SU-DHL-6 (cell line): Measurements from ENCODE around the gene CLDN6.

Experiments used
- H2AFZ ChIP-seq: fragments of 200-600 bp; sonication (generic); 2 replicates; pipeline ENCODE4 v1.6.1; 2014; ENCODE audit warnings: low read depth, mild to moderate bottlenecking, moderate library complexity, mixed read lengths, antibody characterized with exemption, low read length; ENCODE audit not compliant: severe bottlenecking
- H3F3A ChIP-seq: fragments of 200-600 bp; shearing (Covaris generic); 2 replicates; pipeline ENCODE4 v1.6.0; 2016; ENCODE audit warnings: antibody characterized with exemption, mild to moderate bottlenecking; ENCODE audit not compliant: insufficient read depth
- H3K27ac ChIP-seq: fragments of 200-600 bp; sonication (generic); 2 replicates; pipeline ENCODE4 v1.5.1; 2016; ENCODE audit warnings: low read depth, mild to moderate bottlenecking, low read length, moderate library complexity, mixed read lengths
- H3K27me3 ChIP-seq: fragments of 200-600 bp; sonication (generic), shearing (Covaris generic); 2 replicates; pipeline ENCODE4 v1.6.0; 2014; ENCODE audit warnings: mild to moderate bottlenecking, low read length
- H3K36me3 ChIP-seq: fragments of 200-600 bp; sonication (generic); 2 replicates; pipeline ENCODE4 v1.6.1; 2014; ENCODE audit warnings: mild to moderate bottlenecking, low read length, mixed read lengths
- H3K4me2 ChIP-seq: fragments of 300-600, 200-600 bp; shearing (Covaris generic), sonication (generic); 2 replicates; pipeline ENCODE4 v1.6.0; 2014; ENCODE audit warnings: low read length, low read depth, mild to moderate bottlenecking; ENCODE audit not compliant: poor library complexity, severe bottlenecking
- H3K4me3 ChIP-seq: fragments of 200-600 bp; sonication (generic); 2 replicates; pipeline ENCODE4 v1.5.1; 2014; ENCODE audit warnings: antibody characterized with exemption, low read length, mild to moderate bottlenecking, mixed read lengths; ENCODE audit not compliant: insufficient read depth, poor library complexity, severe bottlenecking
- H3K79me2 ChIP-seq: fragments of 200-600 bp; sonication (generic); 2 replicates; pipeline ENCODE4 v1.6.1; 2014; ENCODE audit warnings: mild to moderate bottlenecking, low read length, moderate library complexity; ENCODE audit not compliant: insufficient read depth
- H3K9ac ChIP-seq: fragments of 200-600 bp; sonication (generic); 2 replicates; pipeline ENCODE4 v1.7.0; 2014; ENCODE audit warnings: mild to moderate bottlenecking, low read length
- H3K9me2 ChIP-seq: fragments of 200-600 bp; sonication (generic); replicated peaks from 2 replicates; pipeline ENCODE4 v1.6.1; 2014; ENCODE audit warnings: low read length; ENCODE audit not compliant: insufficient read depth
- H3K9me3 ChIP-seq: fragments of 200-600 bp; sonication (generic); 2 replicates; pipeline ENCODE4 v1.6.1; 2014; ENCODE audit warnings: low read length, mixed read lengths; ENCODE audit not compliant: insufficient read depth
- H4K20me1 ChIP-seq: fragments of 200-600 bp; sonication (generic); 2 replicates; pipeline ENCODE4 v1.6.1; 2014; ENCODE audit warnings: low read depth, mild to moderate bottlenecking, antibody characterized with exemption, low read length, moderate library complexity, mixed read lengths
- EZH2phosphoT487 ChIP-seq: fragments of 200-600 bp; sonication (generic), shearing (Covaris generic); conservative IDR thresholded peaks from 2 replicates; pipeline ENCODE4 v1.6.1; 2018; ENCODE audit warnings: mild to moderate bottlenecking, antibody characterized with exemption, low read length, moderate library complexity, mixed read lengths
- TF ChIP-seq, protein P1 (sequence below): fragments of 200-600 bp; sonication (generic); IDR thresholded peaks from one replicate; pipeline ENCODE4 v1.5.1; 2017; ENCODE audit warnings: antibody characterized with exemption, mild to moderate bottlenecking, low read length, moderate library complexity; ENCODE audit not compliant: insufficient read depth, poor library complexity, severe bottlenecking

The CLDN6 gene, protein sequence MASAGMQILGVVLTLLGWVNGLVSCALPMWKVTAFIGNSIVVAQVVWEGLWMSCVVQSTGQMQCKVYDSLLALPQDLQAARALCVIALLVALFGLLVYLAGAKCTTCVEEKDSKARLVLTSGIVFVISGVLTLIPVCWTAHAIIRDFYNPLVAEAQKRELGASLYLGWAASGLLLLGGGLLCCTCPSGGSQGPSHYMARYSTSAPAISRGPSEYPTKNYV

DNA sequence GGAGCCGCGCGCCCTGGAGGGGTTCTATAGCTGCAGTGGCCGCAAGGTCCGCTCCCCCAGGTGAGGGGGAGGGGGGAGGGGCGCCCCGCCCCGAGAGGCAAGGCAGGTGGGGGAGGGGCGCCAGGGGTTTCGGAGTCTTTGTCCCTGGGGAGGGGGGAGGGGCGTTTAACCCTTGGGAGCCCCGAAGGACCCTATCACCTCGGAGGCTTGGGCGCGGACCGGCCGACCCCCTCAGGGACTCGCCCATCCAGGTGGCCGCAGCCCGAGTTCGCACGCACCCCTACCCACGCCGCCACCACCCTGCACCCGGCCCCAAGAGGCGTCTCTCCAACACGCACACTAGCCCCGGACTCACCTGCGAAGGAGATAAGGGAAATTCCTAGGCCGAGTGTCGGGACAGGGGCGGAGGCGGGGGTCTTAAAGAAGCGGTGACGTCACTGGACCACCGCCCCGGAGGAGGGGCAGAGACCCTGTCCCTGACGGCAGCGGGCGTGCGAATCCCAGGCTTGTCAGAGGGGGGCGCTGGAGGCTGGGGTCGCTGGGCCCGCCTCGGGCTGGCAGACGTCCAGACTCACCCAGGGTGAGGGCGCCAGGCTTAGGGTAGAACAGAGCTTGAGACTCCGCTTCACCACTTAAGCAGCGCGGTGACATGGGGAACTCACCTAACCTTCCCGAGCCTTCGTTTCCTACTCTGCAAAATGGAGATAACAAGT, at the start of gene CLDN6:
TSS of gene CLDN6 (minus strand) at position 390 of the 713 bp plus-strand sequence. CDS start 2,162 bp downstream, outside the sequence.
- Histone ChIP-seq H2AFZ (no peak within 1 kb of the TSS), H3K4me2 (no peak within 1 kb of the TSS)

DNA sequence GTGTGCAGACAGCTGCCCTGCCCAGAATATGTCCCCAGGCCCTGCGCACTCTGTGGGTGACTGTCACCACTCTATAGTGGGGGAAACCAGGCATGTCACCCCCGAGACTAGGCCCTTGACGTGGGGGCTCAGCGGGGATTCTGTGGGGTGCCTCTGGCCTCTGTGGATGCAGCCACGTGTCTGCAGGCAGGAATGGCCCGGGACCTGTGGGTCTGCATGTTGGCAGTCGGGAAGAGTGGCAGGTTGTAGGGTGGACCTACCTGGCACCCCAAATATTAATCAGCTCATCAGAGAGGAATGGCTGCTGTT, 48.4 kb upstream of the CLDN6 start:
- H2AFZ ChIP-seq = no peak overlapping the region
- no peaks in the 10 kb centered on the region for H3K9me2 ChIP-seq
- H3K79me2 ChIP-seq = no peaks in the 10 kb centered on the region
- no peak overlapping the region for H3K4me2 ChIP-seq
- 0 out of 2 replicates have a peak, but pooled peaks cover 4% of the 10 kb centered on the region for H3F3A ChIP-seq
- no peak overlapping the region for H3K27ac ChIP-seq
- H3K36me3 ChIP-seq = no peaks in the 10 kb centered on the region
- no peak overlapping the region for H3K9ac ChIP-seq
- H4K20me1 ChIP-seq = no peaks in the 10 kb centered on the region
- no peak overlapping the region for H3K4me3 ChIP-seq
- no peaks in the 10 kb centered on the region for H3K9me3 ChIP-seq
- TF ChIP-seq, protein P1, sequence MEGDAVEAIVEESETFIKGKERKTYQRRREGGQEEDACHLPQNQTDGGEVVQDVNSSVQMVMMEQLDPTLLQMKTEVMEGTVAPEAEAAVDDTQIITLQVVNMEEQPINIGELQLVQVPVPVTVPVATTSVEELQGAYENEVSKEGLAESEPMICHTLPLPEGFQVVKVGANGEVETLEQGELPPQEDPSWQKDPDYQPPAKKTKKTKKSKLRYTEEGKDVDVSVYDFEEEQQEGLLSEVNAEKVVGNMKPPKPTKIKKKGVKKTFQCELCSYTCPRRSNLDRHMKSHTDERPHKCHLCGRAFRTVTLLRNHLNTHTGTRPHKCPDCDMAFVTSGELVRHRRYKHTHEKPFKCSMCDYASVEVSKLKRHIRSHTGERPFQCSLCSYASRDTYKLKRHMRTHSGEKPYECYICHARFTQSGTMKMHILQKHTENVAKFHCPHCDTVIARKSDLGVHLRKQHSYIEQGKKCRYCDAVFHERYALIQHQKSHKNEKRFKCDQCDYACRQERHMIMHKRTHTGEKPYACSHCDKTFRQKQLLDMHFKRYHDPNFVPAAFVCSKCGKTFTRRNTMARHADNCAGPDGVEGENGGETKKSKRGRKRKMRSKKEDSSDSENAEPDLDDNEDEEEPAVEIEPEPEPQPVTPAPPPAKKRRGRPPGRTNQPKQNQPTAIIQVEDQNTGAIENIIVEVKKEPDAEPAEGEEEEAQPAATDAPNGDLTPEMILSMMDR = no peak
- no peak for TF ChIP-seq EZH2phosphoT487
- no peaks in the 10 kb centered on the region for H3K27me3 ChIP-seq

More for the DNA sequence above, at the start of gene CLDN6:
- H3K36me3 ChIP-seq = no peaks in the 10 kb centered on the region
- H3K9ac ChIP-seq = no peak within 1 kb of the TSS
- H3K27ac ChIP-seq = no peak within 1 kb of the TSS
- H3F3A ChIP-seq = peaks cover 15% of the 10 kb centered on the region
- no peak for TF ChIP-seq EZH2phosphoT487
- TF ChIP-seq, protein P1 = no peak
- H3K4me3 ChIP-seq = no peak within 1 kb of the TSS
- H3K79me2 ChIP-seq = no peaks in the 10 kb centered on the region
- H4K20me1 ChIP-seq = no peaks in the 10 kb centered on the region
- H3K9me3 ChIP-seq = no peaks in the 10 kb centered on the region
- no peaks in the 10 kb centered on the region for H3K27me3 ChIP-seq
- no peaks in the 10 kb centered on the region for H3K9me2 ChIP-seq

DNA sequence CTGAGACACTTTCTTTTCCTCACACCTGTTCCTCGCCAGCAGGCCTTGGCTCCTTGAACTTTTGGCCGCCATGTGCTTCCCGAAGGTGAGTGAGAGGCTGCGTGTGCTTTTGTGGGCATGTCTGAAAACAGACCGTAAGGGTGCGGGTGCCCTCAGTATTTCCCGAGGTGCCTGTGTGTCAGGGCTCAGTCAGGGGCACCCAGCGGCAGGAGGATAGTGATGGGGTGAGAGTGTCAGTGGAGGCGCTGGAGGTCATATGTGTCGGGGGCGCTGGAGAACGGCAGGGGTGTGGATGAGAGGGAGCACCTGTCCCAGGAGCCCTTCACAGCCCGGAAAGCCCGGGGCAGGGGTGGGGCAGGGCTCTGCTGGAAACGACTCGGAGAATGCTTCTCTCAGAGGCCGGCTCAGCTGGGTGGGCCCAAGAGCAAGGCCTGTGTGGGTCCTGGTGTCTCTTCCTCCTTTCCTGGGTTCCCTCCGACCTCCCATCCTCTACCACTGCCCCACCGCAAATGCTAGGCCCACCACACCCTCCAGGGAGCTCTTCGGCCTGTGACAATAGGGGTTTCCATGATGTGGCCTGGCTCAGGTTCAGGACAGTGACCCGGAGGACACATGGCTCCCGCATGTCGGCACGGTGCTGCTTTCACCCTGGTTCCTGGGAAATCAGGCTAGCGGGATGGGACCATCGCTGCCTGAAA, 47.9 kb upstream of the CLDN6 start:
- no peak overlapping the region for H2AFZ ChIP-seq
- no peak overlapping the region for H3K4me3 ChIP-seq
- no peaks in the 10 kb centered on the region for H3K9me3 ChIP-seq
- no peak overlapping the region for H3K9ac ChIP-seq
- H3K36me3 ChIP-seq = no peaks in the 10 kb centered on the region
- 0 out of 2 replicates have a peak, but pooled peaks cover 4% of the 10 kb centered on the region for H3F3A ChIP-seq
- H3K27ac ChIP-seq = no peak overlapping the region
- H3K9me2 ChIP-seq = no peaks in the 10 kb centered on the region
- no peaks in the 10 kb centered on the region for H4K20me1 ChIP-seq
- no peaks in the 10 kb centered on the region for H3K27me3 ChIP-seq
- no peak for TF ChIP-seq EZH2phosphoT487
- TF ChIP-seq, protein P1 = no peak
- no peaks in the 10 kb centered on the region for H3K79me2 ChIP-seq
- H3K4me2 ChIP-seq = no peak overlapping the region
